ENCODE data around the gene UGP2.

Gene UGP2

GRCh38 chr2:63818271-63818670, 23.4 kb upstream of the UGP2 start:
- no peaks in the 10 kb centered on the region for H3K9me3 ChIP-seq (ENCODE audit: low read length)
- H3K36me3 ChIP-seq (ENCODE audit: insufficient read depth, low read length), result no peaks in the 10 kb centered on the region
- H3K9ac ChIP-seq (ENCODE audit: low read length), result no peak overlapping the region
- H3K4me1 ChIP-seq (ENCODE audit: insufficient read depth, low read length), result no peaks in the 10 kb centered on the region
- no peaks in the 10 kb centered on the region for H3K27me3 ChIP-seq (ENCODE audit: control insufficient read depth in 1 of 2, insufficient read depth in 2 of 2, low read length in 2 of 2)
- no peak overlapping the region for H3K27ac ChIP-seq (ENCODE audit: low read depth, low read length)
- no peak overlapping the region for H3K4me3 ChIP-seq (ENCODE audit: low read depth in 1 of 2, low read length in 2 of 2)

- no peak overlapping the region for H3K27ac ChIP-seq (ENCODE audit: low read depth, low read length)
- no peaks in the 10 kb centered on the region for H3K36me3 ChIP-seq (ENCODE audit: insufficient read depth, low read length)
These were observed 22.4 kb upstream of the UGP2 start for GRCh38 chr2:63819256-63819655.

GRCh38 chr2:63819765-63820717, 21.7 kb upstream of the UGP2 start:
- H3K36me3 ChIP-seq (ENCODE audit: insufficient read depth, low read length), result no peaks in the 10 kb centered on the region
- H3K27me3 ChIP-seq (ENCODE audit: control insufficient read depth in 1 of 2, insufficient read depth in 2 of 2, low read length in 2 of 2), result no peaks in the 10 kb centered on the region
- H3K9ac ChIP-seq (ENCODE audit: low read length), result no peak overlapping the region
- H3K27ac ChIP-seq (ENCODE audit: low read depth, low read length), result no peak overlapping the region
- H3K4me1 ChIP-seq (ENCODE audit: insufficient read depth, low read length), result no peaks in the 10 kb centered on the region
- H3K4me3 ChIP-seq (ENCODE audit: low read depth in 1 of 2, low read length in 2 of 2), result no peak overlapping the region
- no peaks in the 10 kb centered on the region for H3K9me3 ChIP-seq (ENCODE audit: low read length)

More at GRCh38 chr2:63819256-63819655, 22.4 kb upstream of the UGP2 start:
- Histone ChIP-seq H3K9me3 (ENCODE audit: low read length) (no peaks in the 10 kb centered on the region), H3K27me3 (ENCODE audit: control insufficient read depth in 1 of 2, insufficient read depth in 2 of 2, low read length in 2 of 2) (no peaks in the 10 kb centered on the region), H3K4me1 (ENCODE audit: insufficient read depth, low read length) (no peaks in the 10 kb centered on the region), H3K4me3 (ENCODE audit: low read depth in 1 of 2, low read length in 2 of 2) (no peak overlapping the region), H3K9ac (ENCODE audit: low read length) (no peak overlapping the region)

- Histone ChIP-seq H3K9ac (ENCODE audit: low read length) (no peak overlapping the region), H3K4me3 (ENCODE audit: low read depth in 1 of 2, low read length in 2 of 2) (no peak overlapping the region), H3K4me1 (ENCODE audit: insufficient read depth, low read length) (no peaks in the 10 kb centered on the region)
These were observed 20.7 kb upstream of the UGP2 start for GRCh38 chr2:63820969-63821368.

GRCh38 chr2:63821396-63821795, 20.3 kb upstream of the UGP2 start:
- H3K4me1 ChIP-seq (ENCODE audit: insufficient read depth, low read length), result no peaks in the 10 kb centered on the region
- H3K27ac ChIP-seq (ENCODE audit: low read depth, low read length), result no peak overlapping the region
- H3K9ac ChIP-seq (ENCODE audit: low read length), result no peak overlapping the region
- H3K4me3 ChIP-seq (ENCODE audit: low read depth in 1 of 2, low read length in 2 of 2), result no peak overlapping the region
- H3K36me3 ChIP-seq (ENCODE audit: insufficient read depth, low read length), result no peaks in the 10 kb centered on the region
- H3K9me3 ChIP-seq (ENCODE audit: low read length), result no peaks in the 10 kb centered on the region
- no peaks in the 10 kb centered on the region for H3K27me3 ChIP-seq (ENCODE audit: control insufficient read depth in 1 of 2, insufficient read depth in 2 of 2, low read length in 2 of 2)

More at GRCh38 chr2:63820969-63821368, 20.7 kb upstream of the UGP2 start:
- Histone ChIP-seq H3K36me3 (ENCODE audit: insufficient read depth, low read length) (no peaks in the 10 kb centered on the region), H3K27me3 (ENCODE audit: control insufficient read depth in 1 of 2, insufficient read depth in 2 of 2, low read length in 2 of 2) (no peaks in the 10 kb centered on the region), H3K27ac (ENCODE audit: low read depth, low read length) (no peak overlapping the region), H3K9me3 (ENCODE audit: low read length) (no peaks in the 10 kb centered on the region)

- H3K9me3 ChIP-seq (ENCODE audit: low read length), result no peaks in the 10 kb centered on the region
- no peak overlapping the region for H3K27ac ChIP-seq (ENCODE audit: low read depth, low read length)
- H3K36me3 ChIP-seq (ENCODE audit: insufficient read depth, low read length), result no peaks in the 10 kb centered on the region
These were observed 19.2 kb upstream of the UGP2 start for GRCh38 chr2:63822478-63822877.

GRCh38 chr2:63827749-63828148, 13.9 kb upstream of the UGP2 start:
- Histone ChIP-seq H3K9me3 (ENCODE audit: low read length) (no peaks in the 10 kb centered on the region), H3K27me3 (ENCODE audit: control insufficient read depth in 1 of 2, insufficient read depth in 2 of 2, low read length in 2 of 2) (no peaks in the 10 kb centered on the region), H3K27ac (ENCODE audit: low read depth, low read length) (no peak overlapping the region), H3K4me1 (ENCODE audit: insufficient read depth, low read length) (peaks cover 4% of the 10 kb centered on the region), H3K9ac (ENCODE audit: low read length) (no peak overlapping the region), H3K4me3 (ENCODE audit: low read depth in 1 of 2, low read length in 2 of 2) (no peak overlapping the region), H3K36me3 (ENCODE audit: insufficient read depth, low read length) (no peaks in the 10 kb centered on the region)

More at GRCh38 chr2:63822478-63822877, 19.2 kb upstream of the UGP2 start:
- H3K27me3 ChIP-seq (ENCODE audit: control insufficient read depth in 1 of 2, insufficient read depth in 2 of 2, low read length in 2 of 2), result no peaks in the 10 kb centered on the region
- no peaks in the 10 kb centered on the region for H3K4me1 ChIP-seq (ENCODE audit: insufficient read depth, low read length)
- no peak overlapping the region for H3K4me3 ChIP-seq (ENCODE audit: low read depth in 1 of 2, low read length in 2 of 2)
- H3K9ac ChIP-seq (ENCODE audit: low read length), result no peak overlapping the region

- H3K9ac ChIP-seq (ENCODE audit: low read length), result no peak overlapping the region
- H3K9me3 ChIP-seq (ENCODE audit: low read length), result no peaks in the 10 kb centered on the region
- H3K4me3 ChIP-seq (ENCODE audit: low read depth in 1 of 2, low read length in 2 of 2), result no peak overlapping the region
- no peak overlapping the region for H3K27ac ChIP-seq (ENCODE audit: low read depth, low read length)
- H3K27me3 ChIP-seq (ENCODE audit: control insufficient read depth in 1 of 2, insufficient read depth in 2 of 2, low read length in 2 of 2), result no peaks in the 10 kb centered on the region
- no peaks in the 10 kb centered on the region for H3K36me3 ChIP-seq (ENCODE audit: insufficient read depth, low read length)
- H3K4me1 ChIP-seq (ENCODE audit: insufficient read depth, low read length), result peaks cover 4% of the 10 kb centered on the region
These were observed 10.5 kb upstream of the UGP2 start for GRCh38 chr2:63831176-63831575.

- no peaks in the 10 kb centered on the region for H3K27me3 ChIP-seq (ENCODE audit: control insufficient read depth in 1 of 2, insufficient read depth in 2 of 2, low read length in 2 of 2)
- H3K4me3 ChIP-seq (ENCODE audit: low read depth in 1 of 2, low read length in 2 of 2), result no peak overlapping the region
- H3K36me3 ChIP-seq (ENCODE audit: insufficient read depth, low read length), result no peaks in the 10 kb centered on the region
- H3K4me1 ChIP-seq (ENCODE audit: insufficient read depth, low read length), result no peaks in the 10 kb centered on the region
- no peak overlapping the region for H3K9ac ChIP-seq (ENCODE audit: low read length)
- no peaks in the 10 kb centered on the region for H3K9me3 ChIP-seq (ENCODE audit: low read length)
- H3K27ac ChIP-seq (ENCODE audit: low read depth, low read length), result no peak overlapping the region
These were observed 7.3 kb upstream of the UGP2 start for GRCh38 chr2:63834401-63834800.

- Histone ChIP-seq H3K36me3 (ENCODE audit: insufficient read depth, low read length) (no peaks in the 10 kb centered on the region), H3K27me3 (ENCODE audit: control insufficient read depth in 1 of 2, insufficient read depth in 2 of 2, low read length in 2 of 2) (no peaks in the 10 kb centered on the region), H3K4me3 (ENCODE audit: low read depth in 1 of 2, low read length in 2 of 2) (no peak overlapping the region), H3K9ac (ENCODE audit: low read length) (no peak overlapping the region), H3K4me1 (ENCODE audit: insufficient read depth, low read length) (peaks cover 5% of the 10 kb centered on the region), H3K27ac (ENCODE audit: low read depth, low read length) (no peak overlapping the region), H3K9me3 (ENCODE audit: low read length) (no peaks in the 10 kb centered on the region)
These were observed 4.6 kb upstream of the UGP2 start for GRCh38 chr2:63837036-63837594.

- Histone ChIP-seq H3K4me3 (ENCODE audit: low read depth in 1 of 2, low read length in 2 of 2) (peak overlapping the region; percentile 72 to 79), H3K9ac (ENCODE audit: low read length) (peak overlapping the region; percentile 68), H3K9me3 (ENCODE audit: low read length) (no peaks in the 10 kb centered on the region), H3K36me3 (ENCODE audit: insufficient read depth, low read length) (no peaks in the 10 kb centered on the region), H3K4me1 (ENCODE audit: insufficient read depth, low read length) (peaks cover 13% of the 10 kb centered on the region), H3K27ac (ENCODE audit: low read depth, low read length) (peak overlapping the region; percentile 99), H3K27me3 (ENCODE audit: control insufficient read depth in 1 of 2, insufficient read depth in 2 of 2, low read length in 2 of 2) (no peaks in the 10 kb centered on the region)
These were observed 1.5 kb upstream of the UGP2 start for GRCh38 chr2:63840081-63840784.

All from muscle layer of colon (tissue), 2 donors.